Activated naive CD8-positive, alpha-beta T cell treated with anti-CD3 and anti-CD28 coated beads, Interleukin-2, amount 50 U/mL, for 24 hours (primary cell): ENCODE measurements around the gene PVRIG.
"Not testable (repeated sequence)": the region's sequence is repeated elsewhere in the genome, so short reads cannot be mapped to it uniquely, and the experiment has no call there.

Experiments used
- ATAC-seq: fragments of 150-1000 bp; cut with Tn5 transposase; one replicate; pipeline ENCODE4 v1.10.0; 2021
- DNase-seq: peaks from one replicate; pipeline ENCODE4 v3.0.0; 2021
- H3K27ac Mint-ChIP-seq: one replicate; pipeline ENCODE4 v1.8.0; 2021; ENCODE audit warnings: mild to moderate bottlenecking, mixed read lengths
- H3K27me3 Mint-ChIP-seq: one replicate; pipeline ENCODE4 v1.8.0; 2021; ENCODE audit warnings: mixed read lengths
- H3K36me3 Mint-ChIP-seq: one replicate; pipeline ENCODE4 v1.8.0; 2021; ENCODE audit warnings: low read depth, mixed read lengths
- H3K4me1 Mint-ChIP-seq: one replicate; pipeline ENCODE4 v1.8.0; 2021; ENCODE audit warnings: mixed read lengths
- H3K4me3 Mint-ChIP-seq: one replicate; pipeline ENCODE4 v1.8.0; 2021; ENCODE audit warnings: mild to moderate bottlenecking, moderate library complexity, mixed read lengths
- H3K9me3 Mint-ChIP-seq: one replicate; pipeline ENCODE4 v1.8.0; 2021; ENCODE audit warnings: mixed read lengths

The PVRIG gene

DNA sequence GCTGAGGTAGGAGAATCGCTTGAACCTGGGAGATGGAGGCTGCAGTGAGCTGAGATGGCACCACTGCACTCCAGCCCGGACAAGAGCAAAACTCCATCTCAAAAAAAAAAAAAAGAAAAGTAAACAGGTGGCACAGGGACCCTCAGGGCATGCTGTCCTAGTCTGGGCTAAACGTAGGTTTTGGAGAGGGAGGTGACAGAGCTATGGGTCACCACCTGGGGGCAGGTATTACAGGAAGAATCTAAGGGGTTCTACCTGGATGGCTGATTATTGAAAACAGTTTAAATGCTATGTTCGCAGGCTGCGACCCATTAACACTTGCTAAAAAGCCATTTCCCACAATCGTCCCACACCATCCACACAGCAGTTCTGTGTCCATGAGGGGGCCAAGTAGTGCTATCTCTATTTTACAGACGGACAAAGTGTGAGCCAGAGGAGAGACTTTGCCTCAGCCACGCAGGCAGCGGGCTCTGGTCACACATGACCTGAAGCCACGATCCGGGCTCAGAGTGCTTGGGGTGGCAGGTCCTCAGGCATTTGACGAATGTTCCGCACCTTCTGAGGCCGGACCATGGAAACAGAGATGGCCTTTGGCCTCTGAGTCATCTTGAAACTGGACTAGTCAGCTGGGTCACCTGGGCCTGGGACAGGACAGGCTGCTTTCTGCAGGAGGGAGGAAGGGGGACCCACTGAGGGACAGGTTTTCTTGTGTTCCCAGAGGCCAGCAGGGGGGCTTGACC is 49.7 kb downstream of the PVRIG start:
- not testable (repeated sequence) for DNase-seq, H3K4me3 Mint-ChIP-seq, H3K36me3 Mint-ChIP-seq, H3K27ac Mint-ChIP-seq, H3K9me3 Mint-ChIP-seq, ATAC-seq, H3K27me3 Mint-ChIP-seq
- H3K4me1 Mint-ChIP-seq: peaks cover 15% of the 10 kb centered on the region

DNA sequence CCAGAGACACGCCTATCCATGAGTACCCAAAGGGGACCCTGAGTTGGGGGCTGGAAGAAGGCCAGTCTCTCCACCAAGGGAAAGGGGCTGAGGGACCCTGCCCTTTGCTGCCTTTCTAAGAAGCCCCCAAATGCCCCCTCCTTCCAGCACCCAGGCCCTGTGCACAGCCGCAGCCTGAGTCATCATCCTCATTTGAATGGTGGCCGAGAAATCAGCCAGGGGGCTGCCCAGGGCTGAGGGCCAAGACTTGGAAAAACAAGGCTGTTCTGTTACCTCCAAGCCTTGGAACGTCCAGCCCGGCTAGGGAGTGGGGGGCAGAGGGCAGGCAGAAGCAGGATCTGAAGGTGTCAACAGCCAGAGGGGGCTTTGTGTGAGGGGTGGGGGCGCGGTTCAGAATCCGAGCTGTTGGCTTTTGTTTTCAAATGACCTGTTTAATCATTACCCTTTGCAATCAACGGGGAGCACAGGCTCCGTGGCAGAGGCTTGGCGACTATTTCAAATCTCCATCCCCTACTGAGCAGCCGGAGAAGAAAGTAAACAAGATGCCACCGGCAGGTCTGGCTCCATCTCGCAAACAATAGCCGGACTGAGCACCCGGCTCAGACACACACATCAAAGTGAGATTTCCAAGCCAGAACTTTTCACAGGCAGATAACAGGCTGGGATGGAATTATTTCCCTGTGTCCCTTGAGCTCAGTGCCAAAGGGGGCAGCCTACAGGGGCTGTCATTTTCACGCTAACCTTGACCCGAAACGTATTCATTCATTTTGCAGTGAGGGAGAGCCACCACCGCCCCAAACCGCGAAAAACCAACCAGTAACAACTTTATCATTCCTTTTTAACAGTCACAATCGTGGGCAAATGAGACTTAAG is 50.5 kb downstream of the PVRIG start:
- H3K9me3 Mint-ChIP-seq, ATAC-seq, H3K27me3 Mint-ChIP-seq, H3K36me3 Mint-ChIP-seq: not testable (repeated sequence)
- peaks cover 18% of the 10 kb centered on the region for H3K4me1 Mint-ChIP-seq
- H3K27ac Mint-ChIP-seq: peak overlapping the region; percentile 67
- DNase-seq: peak; percentile 9
- H3K4me3 Mint-ChIP-seq: peak overlapping the region; percentile 72
